Endothelial cell of umbilical vein (primary cell): ENCODE measurements around the gene ZMIZ2. TPM values are rescaled to one million over a fixed set of nuclear protein-coding genes. Genes with fewer than 3 reads are reported as not detected.

Experiments used
- BruUV-seq: library from RNA; stranded (reverse); fragments of 400-500 nt; replicated peaks from 2 replicates; lab custom pipeline; 2021; lab: Mats Ljungman, UMichigan
- CTCF ChIA-PET: fragments of 300-600, 350-600 bp; sonication (Branson Sonifier 250); formaldehyde crosslinking; loops from one replicate; lab custom pipeline; 2021; ENCODE audit warnings: antibody characterized with exemption, inconsistent platforms; lab: Charles Lee
- POLR2A ChIA-PET: fragments of 300-600, 350-600 bp; sonication (Branson Sonifier 250); formaldehyde crosslinking; loops from one replicate; lab custom pipeline; 2021; ENCODE audit warnings: antibody characterized with exemption, inconsistent platforms; lab: Charles Lee
- DNase-seq: peaks from one replicate; pipeline ENCODE4 v3.0.0-alpha.2; 2011; ENCODE audit warnings: low read depth, low spot score
- FAIRE-seq: peaks from 2 replicates; lab custom pipeline; 2011; peaks lifted over from hg19 to GRCh38; lab: Jason Lieb, UNC
- H2AFZ ChIP-seq: 2 replicates; pipeline ENCODE4 v1.6.0; 2012; ENCODE audit warnings: low read depth, low read length, control low read depth, inconsistent platforms
- H3K27ac ChIP-seq: 2 replicates; pipeline ENCODE4 v1.5.1; 2011; ENCODE audit warnings: low read depth, mild to moderate bottlenecking, control low read depth, low read length, moderate library complexity; ENCODE audit not compliant: insufficient read depth
- H3K27me3 ChIP-seq, 2 experiments: 2 replicates each; pipeline versions ENCODE4 v1.6.0 to v1.6.1; 2011; ENCODE audit warnings: low read length in 2 of 2, mixed read lengths in 1 of 2; ENCODE audit not compliant: control insufficient read depth in 2 of 2, insufficient read depth in 2 of 2
- H3K36me3 ChIP-seq, 2 experiments: 2 replicates in 1 of 2; 3 replicates in 1 of 2; pipeline ENCODE4 v1.5.1; 2011; ENCODE audit warnings: low read length in 2 of 2, mild to moderate bottlenecking in 1 of 2, moderate library complexity in 1 of 2; ENCODE audit not compliant: control insufficient read depth in 2 of 2, insufficient read depth in 2 of 2; ENCODE audit errors: extremely low read depth in 1 of 2
- H3K4me1 ChIP-seq: 3 replicates; pipeline ENCODE4 v1.5.1; 2011; ENCODE audit warnings: mild to moderate bottlenecking, low read length; ENCODE audit not compliant: control insufficient read depth, insufficient read depth; ENCODE audit errors: extremely low read depth
- H3K4me2 ChIP-seq: 2 replicates; pipeline ENCODE4 v1.6.1; 2011; ENCODE audit warnings: low read length, control low read depth, mixed read lengths; ENCODE audit not compliant: insufficient read depth
- H3K4me3 ChIP-seq, 3 experiments: fragments of 200-600 bp in 1 of 3; sonication (generic), shearing (Covaris generic) in 1 of 3; replicated peaks in 1 of 3; 2 replicates each; pipeline ENCODE4 v1.5.1; 2011 to 2016; ENCODE audit warnings: control low read depth in 3 of 3, low read length in 3 of 3, mild to moderate bottlenecking in 2 of 3, inconsistent platforms in 1 of 3, low read depth in 1 of 3, moderate library complexity in 1 of 3; ENCODE audit not compliant: insufficient read depth in 1 of 3
- H3K79me2 ChIP-seq: 2 replicates; pipeline ENCODE4 v1.6.0; 2012; ENCODE audit warnings: low read length, inconsistent platforms; ENCODE audit not compliant: control insufficient read depth, insufficient read depth
- H3K9ac ChIP-seq: replicated peaks from 2 replicates; pipeline ENCODE3; 2011; ENCODE audit warnings: low read length, control low read depth; ENCODE audit not compliant: insufficient read depth; ENCODE audit errors: extremely low read depth
- H3K9me1 ChIP-seq: replicated peaks from 3 replicates; pipeline ENCODE4 v1.6.0; 2011; ENCODE audit warnings: mild to moderate bottlenecking, low read length; ENCODE audit not compliant: control insufficient read depth, insufficient read depth; ENCODE audit errors: extremely low read depth
- H3K9me3 ChIP-seq: replicated peaks from 2 replicates; pipeline ENCODE4 v1.5.1; 2012; ENCODE audit warnings: low read length, inconsistent platforms; ENCODE audit not compliant: control insufficient read depth, insufficient read depth
- H4K20me1 ChIP-seq: replicated peaks from 2 replicates; pipeline ENCODE3; 2011; ENCODE audit warnings: mild to moderate bottlenecking, low read length; ENCODE audit not compliant: control insufficient read depth, insufficient read depth; ENCODE audit errors: extremely low read depth
- EZH2 ChIP-seq: IDR thresholded peaks from 2 replicates; pipeline ENCODE4 v1.6.1; 2012; ENCODE audit warnings: borderline replicate concordance, low read depth, mild to moderate bottlenecking, moderate library complexity, low read length, inconsistent platforms; ENCODE audit not compliant: severe bottlenecking
- FOS ChIP-seq: IDR thresholded peaks from 2 replicates; pipeline ENCODE4 v1.6.1; 2011; ENCODE audit warnings: mild to moderate bottlenecking, low read length, moderate library complexity, borderline replicate concordance; ENCODE audit not compliant: insufficient read depth
- GATA2 ChIP-seq: IDR thresholded peaks from 2 replicates; pipeline ENCODE4 v1.7.0; 2011; ENCODE audit warnings: low read depth, mild to moderate bottlenecking, moderate library complexity, mixed read lengths, low read length; ENCODE audit not compliant: insufficient read length, insufficient read depth
- JUN ChIP-seq: IDR thresholded peaks from 2 replicates; pipeline ENCODE4 v1.6.1; 2011; ENCODE audit warnings: borderline replicate concordance, low read depth; ENCODE audit not compliant: insufficient read length, insufficient read depth
- MAX ChIP-seq: IDR thresholded peaks from 2 replicates; pipeline ENCODE4 v1.6.1; 2011; ENCODE audit not compliant: insufficient read depth, insufficient read length
- MYC ChIP-seq: IDR thresholded peaks from one replicate; pipeline ENCODE4 v1.6.1; 2011; ENCODE audit warnings: mild to moderate bottlenecking, low read depth, low read length
- POLR2A ChIP-seq: IDR thresholded peaks from 2 replicates; pipeline ENCODE4 v1.6.1; 2012; ENCODE audit warnings: low read depth, mild to moderate bottlenecking, control low read depth, low read length
- POLR2AphosphoS5 ChIP-seq: IDR thresholded peaks from 2 replicates; pipeline ENCODE4 v1.6.1; 2012; ENCODE audit warnings: low read depth, mild to moderate bottlenecking, control low read depth, low read length, moderate library complexity; ENCODE audit not compliant: insufficient read depth
- dilution Hi-C: fragments of 300-500 bp; cut with MboI; formaldehyde crosslinking; loops from one replicate; pipeline ENCODE4 v1.15.0; 2019; ENCODE audit warnings: low sequenced_read_pairs; ENCODE audit not compliant: extremely low pct_ligation_motif_present
- intact Hi-C: fragments of 100-400 bp; cut with micrococcal nuclease; formaldehyde crosslinking; loops from one replicate; pipeline ENCODE4 v1.10.0; 2022
- polyA plus RNA-seq, 4 experiments: library from polyadenylated mRNA; depleted of rRNA in 3 of 4; stranded (reverse) in 3 of 4; unstranded in 1 of 4; fragments of >200 nt; gene quantifications; 2 replicates each; pipeline versions ENCODE4 v1.2.1 to v1.2.3, GENCODE V29; 2011 to 2012; ENCODE audit warnings: missing spikeins in 1 of 4
- total RNA-seq: library from RNA; stranded (reverse); gene quantifications from 2 replicates; pipeline ENCODE4 v1.2.3, GENCODE V29; 2021
- TF ChIP-seq, protein P1 (sequence below), 2 donors: IDR thresholded peaks; 1 replicate in 1 of 2; 2 replicates in 1 of 2; pipeline ENCODE4 v1.5.1; 2011; ENCODE audit warnings: low read length in 2 of 2, mild to moderate bottlenecking in 2 of 2, moderate library complexity in 2 of 2, control low read depth in 1 of 2, inconsistent platforms in 1 of 2, low read depth in 1 of 2; ENCODE audit not compliant: insufficient read depth in 1 of 2; ENCODE audit errors: extremely low read depth in 1 of 2

The ZMIZ2 gene
- total and polyA plus RNA-seq, 2 donors (not counting 3 experiments of a cell fraction or from before 2014, with no cell fraction given), result 30.6 to 87.5 TPM

- TF ChIP-seq, protein P1, sequence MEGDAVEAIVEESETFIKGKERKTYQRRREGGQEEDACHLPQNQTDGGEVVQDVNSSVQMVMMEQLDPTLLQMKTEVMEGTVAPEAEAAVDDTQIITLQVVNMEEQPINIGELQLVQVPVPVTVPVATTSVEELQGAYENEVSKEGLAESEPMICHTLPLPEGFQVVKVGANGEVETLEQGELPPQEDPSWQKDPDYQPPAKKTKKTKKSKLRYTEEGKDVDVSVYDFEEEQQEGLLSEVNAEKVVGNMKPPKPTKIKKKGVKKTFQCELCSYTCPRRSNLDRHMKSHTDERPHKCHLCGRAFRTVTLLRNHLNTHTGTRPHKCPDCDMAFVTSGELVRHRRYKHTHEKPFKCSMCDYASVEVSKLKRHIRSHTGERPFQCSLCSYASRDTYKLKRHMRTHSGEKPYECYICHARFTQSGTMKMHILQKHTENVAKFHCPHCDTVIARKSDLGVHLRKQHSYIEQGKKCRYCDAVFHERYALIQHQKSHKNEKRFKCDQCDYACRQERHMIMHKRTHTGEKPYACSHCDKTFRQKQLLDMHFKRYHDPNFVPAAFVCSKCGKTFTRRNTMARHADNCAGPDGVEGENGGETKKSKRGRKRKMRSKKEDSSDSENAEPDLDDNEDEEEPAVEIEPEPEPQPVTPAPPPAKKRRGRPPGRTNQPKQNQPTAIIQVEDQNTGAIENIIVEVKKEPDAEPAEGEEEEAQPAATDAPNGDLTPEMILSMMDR (IDR thresholded peaks at IDR 0.05; ENCODE audit: extremely low read depth in 1 of 2, insufficient read depth in 1 of 2, low read depth in 1 of 2, low read length in 2 of 2), result no peak
- TF ChIP-seq JUN (peak; percentile 55), MYC (no peak), POLR2AphosphoS5 (no peak), POLR2A (no peak), FOS (peak; percentile 71), EZH2 (no peak), MAX (no peak), GATA2 (peak; percentile 26)
- H3K36me3 ChIP-seq, result no peaks in the 10 kb centered on the region
- H3K4me3 ChIP-seq, result no peak overlapping the region
- no peak overlapping the region for H3K4me2 ChIP-seq
- H3K4me1 ChIP-seq, result peaks cover 25% of the 10 kb centered on the region
- no peak overlapping the region for H3K9ac ChIP-seq
- H3K27ac ChIP-seq, result peak overlapping the region; percentile 100
- ChIA-PET CTCF (interaction anchor here (0.7 kb wide), 1 partner anchor 122 kb away, joined by 3 read pairs; no protein-coding TSS in a partner anchor), POLR2A (interaction anchor here (0.7 to 0.8 kb wide), 2 partner anchors 44 to 127 kb away, joined by 3 read pairs; partner anchors contain the start of gene OGDH)
- no peaks in the 10 kb centered on the region for H4K20me1 ChIP-seq
- BruUV-seq, result no TSS peak
- no peaks in the 10 kb centered on the region for H3K9me3 ChIP-seq
- H3K27me3 ChIP-seq, result no peaks in the 10 kb centered on the region
- H3K79me2 ChIP-seq, result no peaks in the 10 kb centered on the region
- no peaks in the 10 kb centered on the region for H3K9me1 ChIP-seq
- DNase-seq (peak; percentile 45), FAIRE-seq (peak; percentile 68)
- no peak overlapping the region for H2AFZ ChIP-seq
- intact Hi-C loops (no loop called here), dilution Hi-C loops (no loop called here)
These were observed 14.8 kb upstream of the ZMIZ2 start for GRCh38 chr7:44733708-44734481.
